Activated CD4-positive, alpha-beta T cell treated with anti-CD3 and anti-CD28 coated beads for 4 hours (primary cell): ENCODE results near the gene NPEPPS.

Experiments
- DNase-seq, 2 donors: peaks; one replicate each; pipeline ENCODE4 v3.0.0-alpha.2; 2020

Gene NPEPPS

GRCh38 chr17:47670064-47670463 is 139.2 kb downstream of the NPEPPS start:
- DNase-seq: no peak
